Effector CD8-positive, alpha-beta T cell (primary cell): Measurements from ENCODE around the gene TMEM51.

Experiments used
- DNase-seq: peaks from one replicate; lab custom pipeline; 2025; lab: John Stamatoyannopoulos, UW
- total RNA-seq, 4 experiments: gene quantifications; one replicate each; lab custom pipeline; 2026; lab: John Stamatoyannopoulos, UW

The TMEM51 gene, protein sequence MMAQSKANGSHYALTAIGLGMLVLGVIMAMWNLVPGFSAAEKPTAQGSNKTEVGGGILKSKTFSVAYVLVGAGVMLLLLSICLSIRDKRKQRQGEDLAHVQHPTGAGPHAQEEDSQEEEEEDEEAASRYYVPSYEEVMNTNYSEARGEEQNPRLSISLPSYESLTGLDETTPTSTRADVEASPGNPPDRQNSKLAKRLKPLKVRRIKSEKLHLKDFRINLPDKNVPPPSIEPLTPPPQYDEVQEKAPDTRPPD
- total RNA-seq = 0 to 0.09 (median 0) reads per million in 4 experiments

GRCh38 chr1:15153184-15153841 lies at the start of gene TMEM51:
TMEM51 (plus strand) TSS chr1:15153747; CDS start chr1:15215088, 61,341 bp downstream.
- no peak for DNase-seq

DNA sequence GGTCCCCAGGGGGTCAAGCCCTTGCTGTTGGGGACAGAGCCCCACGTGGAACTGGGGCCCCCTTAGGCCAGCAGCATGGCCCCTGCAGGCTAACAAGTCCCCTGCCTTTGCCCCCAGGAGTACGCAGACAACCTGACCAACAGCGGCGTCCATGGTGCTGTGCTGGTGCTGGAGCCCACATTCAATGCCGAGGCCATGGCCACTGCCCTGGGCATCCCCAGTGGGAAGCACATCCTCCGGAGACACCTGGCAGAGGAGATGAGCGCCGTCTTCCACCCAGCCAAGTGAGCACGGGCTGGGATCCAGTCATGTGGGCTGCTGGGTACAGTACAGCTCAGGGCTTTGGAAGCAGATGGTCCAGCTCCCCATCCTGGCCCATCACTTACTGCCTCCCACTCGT lies 49.6 kb upstream of the TMEM51 start:
- DNase-seq = no peak

DNA sequence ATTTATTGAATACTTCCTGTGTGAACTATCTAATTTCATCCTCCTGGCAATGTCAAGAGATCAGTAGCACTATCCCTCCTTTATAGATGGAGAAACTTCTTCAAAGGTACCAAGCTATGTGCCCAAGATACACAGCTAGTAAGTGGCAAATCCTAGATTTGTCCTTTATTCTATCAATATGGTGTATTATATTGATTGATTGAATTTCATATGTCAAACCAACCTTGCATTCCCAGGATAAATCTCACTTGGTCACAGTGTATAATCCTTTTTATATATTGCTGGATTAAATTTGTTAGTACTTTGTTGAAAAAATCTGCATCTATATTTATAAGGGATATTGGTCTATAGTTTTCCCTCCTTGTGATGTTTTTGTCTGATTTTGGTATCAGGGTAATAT lies 48.8 kb upstream of the TMEM51 start:
- DNase-seq = no peak

DNA sequence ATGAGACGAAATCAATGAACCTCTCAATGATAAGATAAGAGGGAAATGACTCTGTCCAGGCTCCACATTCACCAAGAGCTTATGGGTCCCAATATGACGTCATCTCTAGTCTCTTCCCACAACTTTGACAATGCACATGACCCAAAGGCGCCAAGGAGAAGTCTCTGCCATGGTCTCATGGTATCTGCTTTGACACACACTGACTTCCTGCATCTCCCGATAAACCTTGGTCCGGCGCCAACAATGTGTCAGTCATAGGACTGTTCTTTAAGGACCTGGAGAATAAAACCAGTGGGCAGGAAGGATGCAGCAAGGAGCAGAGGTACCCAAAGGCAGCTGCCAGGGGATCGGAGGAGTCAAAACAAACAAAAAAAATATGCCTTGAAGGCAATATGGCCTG lies 46.9 kb upstream of the TMEM51 start:
- DNase-seq = no peak

GRCh38 chr1:15107058-15107687 lies 46.4 kb upstream of the TMEM51 start:
- no peak for DNase-seq

- DNase-seq = no peak
Observed at GRCh38 chr1:15107911-15108310, 45.6 kb upstream of the TMEM51 start.

GRCh38 chr1:15110128-15110866 lies 43.2 kb upstream of the TMEM51 start:
- no peak for DNase-seq

DNA sequence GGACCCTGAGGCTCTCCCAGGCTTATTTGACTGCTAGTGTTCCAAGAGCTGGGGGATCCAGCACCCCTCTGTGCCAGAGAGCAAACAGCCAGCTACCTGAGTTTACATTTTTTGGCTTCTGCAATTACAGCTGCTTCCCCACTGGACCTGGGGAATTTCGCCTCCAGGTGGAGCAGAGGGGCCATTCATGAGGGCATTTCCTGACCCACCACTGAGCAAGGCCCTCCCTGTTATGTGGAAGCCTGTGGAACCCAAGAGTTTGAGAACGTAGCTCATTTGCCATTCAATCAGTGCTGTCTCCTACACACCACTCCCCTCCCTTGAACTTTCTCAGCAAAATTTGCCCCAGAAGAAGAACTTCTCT lies 42.7 kb upstream of the TMEM51 start:
- no peak for DNase-seq

- no peak for DNase-seq
Observed at GRCh38 chr1:15113146-15113545, 40.4 kb upstream of the TMEM51 start.

DNA sequence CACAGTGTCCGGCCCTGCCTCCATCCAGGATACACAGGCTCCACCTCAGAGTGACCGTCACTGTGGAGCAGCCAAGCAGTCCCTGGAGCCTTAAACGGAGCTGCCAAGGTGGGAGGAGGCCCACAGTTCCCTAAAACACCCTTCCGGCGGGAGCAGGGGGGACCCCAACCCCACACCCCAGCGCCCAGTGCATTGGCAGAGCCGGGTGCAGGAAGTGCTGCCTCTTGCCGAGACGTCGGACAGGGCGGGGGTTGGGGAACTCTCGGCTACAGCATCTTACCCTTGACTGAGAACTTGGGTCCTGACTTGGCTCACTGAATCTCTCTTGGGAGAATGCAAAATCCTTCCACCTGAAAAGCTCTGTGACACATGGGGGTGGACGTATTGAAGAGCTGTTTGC lies 38.7 kb upstream of the TMEM51 start:
- no peak for DNase-seq

DNA sequence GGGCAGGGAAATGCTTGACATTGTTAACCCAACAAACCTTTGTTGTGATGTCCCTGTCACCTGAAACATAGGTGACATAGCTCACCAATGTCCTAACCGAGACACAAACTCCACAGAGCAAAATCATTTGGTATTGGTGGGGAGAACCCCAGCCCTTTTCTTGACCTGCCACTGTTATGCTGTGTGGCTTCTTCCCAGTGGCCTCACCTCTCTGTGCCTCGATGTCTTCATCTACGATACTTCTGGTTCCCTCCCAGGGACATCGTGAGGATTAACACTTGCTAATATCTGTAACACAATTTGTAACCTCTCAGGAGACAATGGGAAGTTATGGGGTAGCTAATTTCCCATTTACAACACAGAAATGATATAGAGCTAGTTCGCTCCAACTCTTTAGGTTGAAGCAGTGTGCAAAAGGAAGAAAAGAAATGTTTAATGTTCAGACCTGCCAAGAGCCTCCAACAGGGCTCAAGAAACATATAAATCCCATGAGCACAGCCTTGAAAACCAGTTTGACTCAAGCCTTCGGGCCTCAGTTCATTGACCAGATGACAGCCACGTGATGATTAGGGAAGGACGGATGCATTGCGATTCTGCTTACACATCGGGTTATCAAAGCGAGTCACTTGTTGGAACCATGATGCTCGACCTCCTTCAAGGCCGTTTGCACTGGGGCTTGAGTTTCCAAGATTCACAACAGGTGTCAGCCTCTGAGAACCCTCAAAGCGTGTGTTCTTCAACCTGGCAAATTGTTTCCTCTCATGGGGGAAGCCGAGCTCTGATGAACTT lies 37.8 kb upstream of the TMEM51 start:
- no peak for DNase-seq

GRCh38 chr1:15116966-15117365 lies 36.6 kb upstream of the TMEM51 start:
- no peak for DNase-seq

DNA sequence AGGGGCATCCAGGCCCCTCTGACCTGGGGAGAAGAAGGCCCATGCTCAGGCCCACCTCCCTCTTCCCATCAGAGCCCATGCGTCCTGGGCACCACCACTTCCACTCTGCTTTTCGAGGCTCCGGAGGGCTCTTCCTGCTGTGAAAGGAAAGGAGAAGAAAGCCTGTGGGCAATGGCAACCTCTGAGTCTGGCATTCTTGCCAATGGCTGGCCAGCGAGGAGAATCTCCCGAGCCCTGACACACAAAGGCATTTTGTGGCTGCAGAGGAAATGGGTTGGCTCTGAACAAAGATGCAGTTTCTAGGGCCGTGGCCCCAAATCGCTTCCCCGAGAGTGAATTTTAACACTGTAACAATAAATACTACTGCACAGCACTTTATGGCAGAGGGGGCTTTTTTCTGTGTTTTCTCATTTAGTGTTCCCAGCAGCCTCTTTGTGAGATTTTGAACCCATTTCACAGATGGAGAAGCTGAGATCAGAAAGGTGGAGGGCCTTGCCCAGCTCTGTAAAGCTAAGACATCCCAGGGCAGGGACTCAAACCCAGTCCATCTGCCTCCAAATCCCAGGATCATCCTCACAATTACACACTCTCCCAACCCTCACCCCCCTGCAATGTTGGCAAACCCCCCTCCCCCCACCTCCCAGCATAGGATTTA lies 35.7 kb upstream of the TMEM51 start:
- DNase-seq = no peak

GRCh38 chr1:15118579-15118978 lies 35.0 kb upstream of the TMEM51 start:
- DNase-seq = no peak

GRCh38 chr1:15120251-15120945 lies 33.1 kb upstream of the TMEM51 start:
- no peak for DNase-seq

DNA sequence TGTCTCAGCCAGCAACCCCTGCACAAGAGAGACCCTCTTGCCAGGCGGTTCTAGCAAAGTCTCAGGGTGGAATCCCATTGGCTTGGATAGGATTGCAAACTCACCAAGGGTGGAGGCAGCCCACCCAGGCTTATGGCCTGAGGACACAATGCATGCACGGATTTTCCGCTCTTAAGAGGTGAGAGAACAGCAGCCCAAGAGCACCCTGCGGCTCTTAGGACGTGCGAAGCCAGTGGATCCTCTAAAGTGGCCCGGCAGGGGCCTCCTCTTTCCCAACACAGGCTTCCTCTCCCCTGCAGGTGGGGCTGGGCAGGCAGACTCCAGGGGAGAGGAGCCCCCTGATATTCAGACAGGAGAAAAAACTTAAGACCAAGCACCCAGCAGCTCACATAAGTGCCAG lies 31.2 kb upstream of the TMEM51 start:
- DNase-seq = no peak

DNA sequence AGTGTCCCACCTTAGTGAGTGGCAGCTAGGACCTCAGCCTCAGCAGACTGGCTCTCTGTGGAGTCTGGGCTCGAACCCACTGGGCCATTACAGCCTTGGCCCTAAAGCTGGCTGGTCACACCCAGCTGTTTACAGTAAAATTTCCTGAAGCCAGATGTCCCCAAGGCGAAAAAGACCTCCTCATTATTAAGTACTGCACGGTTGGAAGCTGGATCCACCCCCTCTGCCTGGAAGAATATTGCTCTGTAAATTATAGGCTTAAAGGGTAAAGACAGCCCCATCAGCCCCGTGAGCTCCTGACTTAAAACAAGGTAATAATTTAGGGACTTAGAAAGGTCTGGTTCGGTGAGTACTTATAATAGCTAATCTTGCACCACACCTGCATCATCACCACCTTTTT lies 30.3 kb upstream of the TMEM51 start:
- DNase-seq = no peak

- no peak for DNase-seq
Observed at GRCh38 chr1:15123925-15124324, 29.6 kb upstream of the TMEM51 start.

DNA sequence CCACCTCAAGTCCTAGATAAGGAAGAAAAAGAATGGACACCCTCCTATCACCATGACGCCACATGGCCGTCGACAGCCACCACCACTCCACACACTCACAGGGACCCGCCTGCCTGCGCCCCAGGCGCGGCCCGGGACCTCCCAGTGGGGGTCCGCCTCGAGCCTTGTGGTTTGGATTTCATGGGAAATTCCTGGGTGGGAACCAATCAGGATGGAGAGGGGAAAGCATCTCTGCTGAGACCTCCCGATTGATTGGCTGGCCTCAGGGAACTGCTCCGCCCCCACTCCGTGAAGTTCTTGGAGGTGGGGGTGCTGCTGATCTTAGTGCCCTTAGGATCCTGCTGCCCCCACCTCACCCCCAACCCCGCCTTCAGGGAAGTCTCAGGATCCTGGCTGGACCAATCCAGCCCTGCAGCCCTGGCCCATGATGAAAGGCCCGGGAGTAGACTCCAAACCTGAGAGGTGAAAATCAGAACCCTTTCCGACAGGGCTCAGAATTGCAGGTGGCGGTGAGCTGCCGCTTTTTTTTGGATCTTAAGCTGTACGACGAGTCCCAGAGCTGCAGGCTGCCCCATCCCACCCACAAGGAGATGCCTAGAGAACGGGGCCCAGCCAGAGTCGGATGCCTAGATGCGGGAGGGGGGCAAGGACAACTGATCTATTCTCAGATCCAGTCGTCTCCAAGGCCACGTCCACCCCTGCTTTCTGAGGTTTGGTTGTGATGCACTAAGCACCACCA lies 29.0 kb upstream of the TMEM51 start:
- DNase-seq = no peak
